ENCODE results near the gene KRCC1. TPM values are rescaled to one million over a fixed set of nuclear protein-coding genes. Genes with fewer than 3 reads are reported as not detected.
"Not testable (repeated sequence)": the region's sequence is repeated elsewhere in the genome, so short reads cannot be mapped to it uniquely, and the experiment has no call there.

The KRCC1 gene
- total RNA-seq, 1 donor from 2014 or later, result 21.2 TPM

GRCh38 chr2:88049622-88050021 is 6.0 kb downstream of the KRCC1 start:
- peaks cover 40% of the 10 kb centered on the region for H3K4me1 ChIP-seq
- H3K4me3 ChIP-seq, result no peak overlapping the region
- TF ChIP-seq CTCF (IDR thresholded peaks at IDR 0.05; ENCODE audit: borderline replicate concordance), result no peak
- H3K27me3 ChIP-seq (ENCODE audit: low read depth), result no peaks in the 10 kb centered on the region
- no peaks in the 10 kb centered on the region for H3K9me3 ChIP-seq (replicated peaks)
- intact Hi-C loops (cut with micrococcal nuclease), result no loop called here
- H3K36me3 ChIP-seq, result no peaks in the 10 kb centered on the region
- DNase-seq, result no peak
- no peak overlapping the region for H3K27ac ChIP-seq (replicated peaks)

- Histone ChIP-seq H3K4me3 (no peak overlapping the region), H3K4me1 (peaks cover 36% of the 10 kb centered on the region), H3K27me3 (ENCODE audit: low read depth) (no peaks in the 10 kb centered on the region), H3K27ac (replicated peaks) (no peak overlapping the region), H3K9me3 (replicated peaks) (no peaks in the 10 kb centered on the region), H3K36me3 (peaks cover 6% of the 10 kb centered on the region)
- DNase-seq, result no peak
- no peak for TF ChIP-seq CTCF (IDR thresholded peaks at IDR 0.05; ENCODE audit: borderline replicate concordance)
- intact Hi-C loops (cut with micrococcal nuclease), result no loop called here
Measured at GRCh38 chr2:88048541-88048940, 7.0 kb downstream of the KRCC1 start.

- intact Hi-C loops (cut with micrococcal nuclease); H3K36me3 ChIP-seq: not testable (repeated sequence)
Measured at GRCh38 chr2:88045561-88045960, 10.0 kb downstream of the KRCC1 start.

DNA sequence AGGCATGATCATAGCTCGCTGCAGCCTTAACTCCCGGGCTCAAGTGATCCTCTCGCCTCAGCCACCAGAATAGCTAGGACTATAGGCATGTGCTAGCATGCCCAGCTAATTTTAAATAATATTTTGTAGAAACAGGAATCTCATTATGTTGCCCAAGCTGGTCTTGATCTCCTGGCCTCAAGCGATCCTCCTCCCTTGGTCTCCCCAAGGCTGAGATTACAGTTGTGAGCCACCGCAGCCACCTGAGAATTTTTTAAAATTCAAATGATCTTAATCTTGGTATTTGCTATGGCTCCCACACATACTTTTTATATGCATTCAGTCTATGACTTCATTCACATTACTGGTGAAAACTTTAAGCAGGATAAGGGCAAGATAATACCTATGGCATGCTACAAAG is 13.1 kb downstream of the KRCC1 start:
- no peaks in the 10 kb centered on the region for H3K27me3 ChIP-seq (ENCODE audit: low read depth)
- TF ChIP-seq CTCF (IDR thresholded peaks at IDR 0.05; ENCODE audit: borderline replicate concordance), result no peak
- DNase-seq, result no peak
- H3K4me3 ChIP-seq, result no peak overlapping the region
- intact Hi-C loops (cut with micrococcal nuclease), result no loop called here
- H3K4me1 ChIP-seq, result peaks cover 37% of the 10 kb centered on the region
- H3K27ac ChIP-seq (replicated peaks), result no peak overlapping the region
- H3K36me3 ChIP-seq, result peaks cover 6% of the 10 kb centered on the region
- no peaks in the 10 kb centered on the region for H3K9me3 ChIP-seq (replicated peaks)

More at GRCh38 chr2:88045561-88045960, 10.0 kb downstream of the KRCC1 start:
- not testable (repeated sequence) for H3K4me3 ChIP-seq; DNase-seq; H3K27me3 ChIP-seq (ENCODE audit: low read depth); H3K27ac ChIP-seq (replicated peaks); H3K9me3 ChIP-seq (replicated peaks)
- H3K4me1 ChIP-seq, result peaks cover 32% of the 10 kb centered on the region

DNA sequence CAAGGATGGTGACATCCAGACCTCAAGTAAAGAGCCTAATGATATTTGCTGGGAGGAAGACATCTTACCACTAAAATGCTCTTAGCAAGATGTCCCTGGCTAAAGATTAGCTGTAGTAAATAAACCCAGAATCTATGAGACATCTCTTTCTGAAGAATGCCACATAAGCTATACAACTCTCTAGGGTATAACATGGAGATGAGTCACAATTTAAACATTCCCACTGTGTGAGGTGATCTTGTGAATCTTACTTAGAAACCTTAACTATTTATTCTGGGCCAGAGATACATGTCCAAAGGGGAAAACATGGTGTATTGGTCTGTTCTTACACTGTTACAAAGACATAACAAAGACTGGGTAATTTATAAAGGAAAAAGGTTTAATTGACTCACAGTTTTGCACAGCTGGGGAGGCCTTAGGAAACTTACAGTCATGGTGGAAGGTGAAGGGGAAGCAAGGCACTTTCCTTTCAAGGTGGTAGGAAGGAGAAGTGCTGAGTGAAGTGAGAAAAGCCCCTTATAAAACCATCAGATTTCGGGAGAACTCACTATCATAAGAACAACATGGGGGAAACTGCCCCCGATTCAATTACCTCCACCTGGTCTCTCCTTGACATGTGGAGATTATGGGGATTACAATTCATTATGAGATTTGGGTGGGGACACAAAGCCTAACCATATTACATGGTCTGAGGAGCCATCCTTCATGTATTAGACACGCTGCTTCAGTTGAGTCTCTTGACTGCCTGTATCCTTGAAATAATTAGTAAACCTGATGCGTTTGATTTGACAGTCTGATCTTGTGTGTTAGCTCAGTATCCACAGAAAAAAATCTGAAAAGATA is 17.1 kb downstream of the KRCC1 start:
- H3K4me1 ChIP-seq, result peaks cover 38% of the 10 kb centered on the region
- H3K9me3 ChIP-seq (replicated peaks), result no peaks in the 10 kb centered on the region
- intact Hi-C loops (cut with micrococcal nuclease), result no loop called here
- no peak overlapping the region for H3K27ac ChIP-seq (replicated peaks)
- peaks cover 25% of the 10 kb centered on the region for H3K36me3 ChIP-seq
- H3K4me3 ChIP-seq, result no peak overlapping the region
- no peak for TF ChIP-seq CTCF (IDR thresholded peaks at IDR 0.05; ENCODE audit: borderline replicate concordance)
- no peaks in the 10 kb centered on the region for H3K27me3 ChIP-seq (ENCODE audit: low read depth)
- DNase-seq, result no peak

DNA sequence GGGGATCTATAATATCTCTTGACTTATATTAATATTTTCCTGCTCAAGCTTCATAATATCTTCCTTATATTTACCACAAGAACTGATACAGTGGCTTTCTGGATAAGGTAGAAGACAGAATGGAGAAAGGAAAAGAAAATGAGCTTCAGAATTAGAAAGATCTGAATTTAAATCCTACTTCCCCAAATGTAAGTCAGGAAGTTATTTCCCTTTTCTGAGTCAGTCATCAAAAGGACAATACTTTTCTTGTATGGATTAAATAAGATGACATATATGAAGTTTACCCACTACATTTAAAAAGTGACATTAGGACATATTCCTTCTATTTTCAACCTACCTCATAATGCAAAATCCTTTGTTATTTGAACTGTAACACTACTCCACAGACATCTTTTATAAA is 19.0 kb downstream of the KRCC1 start:
- intact Hi-C loops (cut with micrococcal nuclease), result no loop called here
- TF ChIP-seq CTCF (IDR thresholded peaks at IDR 0.05; ENCODE audit: borderline replicate concordance), result no peak
- Histone ChIP-seq H3K9me3 (replicated peaks) (no peaks in the 10 kb centered on the region), H3K4me3 (no peak overlapping the region), H3K27me3 (ENCODE audit: low read depth) (no peaks in the 10 kb centered on the region), H3K4me1 (peaks cover 28% of the 10 kb centered on the region), H3K27ac (replicated peaks) (no peak overlapping the region), H3K36me3 (peaks cover 42% of the 10 kb centered on the region)
- no peak for DNase-seq

All from left ventricle myocardium inferior (tissue), 1 donor.